CD8-positive, alpha-beta memory T cell (primary cell): ENCODE data around the gene NBR1. TPM values are rescaled to one million over a fixed set of nuclear protein-coding genes. Genes with fewer than 3 reads are reported as not detected.
"Not testable (repeated sequence)": the region's sequence is repeated elsewhere in the genome, so short reads cannot be mapped to it uniquely, and the experiment has no call there.

Source experiments
- CTCF ChIA-PET: fragments of 350-600 bp; sonication (Branson Sonifier 250); formaldehyde crosslinking; loops from one replicate; lab custom pipeline; 2021; ENCODE audit warnings: antibody characterized with exemption; lab: Charles Lee
- POLR2A ChIA-PET: fragments of 350-600 bp; sonication (Branson Sonifier 250); formaldehyde crosslinking; loops from one replicate; lab custom pipeline; 2021; ENCODE audit warnings: antibody characterized with exemption; lab: Charles Lee
- DNase-seq, 5 donors: peaks; one replicate each; pipeline versions ENCODE4 v3.0.0 to v3.0.0-alpha.2; 2020 to 2022; ENCODE audit warnings: mixed read lengths in 1 of 5
- H3K27ac ChIP-seq: one replicate; pipeline ENCODE4 v1.7.0; 2013; ENCODE audit warnings: low read depth, mild to moderate bottlenecking, low read length, moderate library complexity
- H3K27me3 ChIP-seq: 2 replicates; pipeline ENCODE4 v1.7.0; 2013; ENCODE audit warnings: low read length, mild to moderate bottlenecking; ENCODE audit not compliant: insufficient read depth, poor library complexity, severe bottlenecking
- H3K36me3 ChIP-seq: 2 replicates; pipeline ENCODE4 v1.7.0; 2013; ENCODE audit warnings: mild to moderate bottlenecking, low read length, moderate library complexity; ENCODE audit not compliant: insufficient read depth
- H3K4me1 ChIP-seq: 2 replicates; pipeline ENCODE4 v1.7.0; 2013; ENCODE audit warnings: mild to moderate bottlenecking, low read length, moderate library complexity; ENCODE audit not compliant: insufficient read depth
- H3K4me3 ChIP-seq: 2 replicates; pipeline ENCODE4 v1.7.0; 2013; ENCODE audit warnings: mild to moderate bottlenecking, low read length
- H3K9me3 ChIP-seq: 2 replicates; pipeline ENCODE4 v1.7.0; 2013; ENCODE audit warnings: mild to moderate bottlenecking, low read length
- H3K27ac Mint-ChIP-seq, 8 donors: one replicate each; pipeline ENCODE4 v1.8.0; 2020 to 2021; ENCODE audit warnings: mixed read lengths in 8 of 8, mild to moderate bottlenecking in 6 of 8, inconsistent platforms in 3 of 8, moderate library complexity in 3 of 8
- H3K27me3 Mint-ChIP-seq, 2 donors: one replicate each; pipeline ENCODE4 v1.8.0; 2020 to 2021; ENCODE audit warnings: mixed read lengths in 2 of 2, mild to moderate bottlenecking in 1 of 2, moderate library complexity in 1 of 2
- H3K36me3 Mint-ChIP-seq, 3 donors: one replicate each; pipeline ENCODE4 v1.8.0; 2020 to 2021; ENCODE audit warnings: mixed read lengths in 3 of 3, inconsistent platforms in 1 of 3, mild to moderate bottlenecking in 1 of 3
- H3K4me1 Mint-ChIP-seq, 3 donors: one replicate each; pipeline ENCODE4 v1.8.0; 2020 to 2021; ENCODE audit warnings: mixed read lengths in 3 of 3, inconsistent platforms in 1 of 3, mild to moderate bottlenecking in 1 of 3
- H3K4me3 Mint-ChIP-seq, 7 donors: one replicate each; pipeline ENCODE4 v1.8.0; 2020 to 2021; ENCODE audit warnings: mixed read lengths in 7 of 7, mild to moderate bottlenecking in 6 of 7, moderate library complexity in 4 of 7, inconsistent platforms in 2 of 7
- H3K9me3 Mint-ChIP-seq, 5 donors: one replicate each; pipeline ENCODE4 v1.8.0; 2020 to 2022; ENCODE audit warnings: mixed read lengths in 5 of 5, mild to moderate bottlenecking in 3 of 5, moderate library complexity in 2 of 5, inconsistent platforms in 1 of 5
- polyA plus RNA-seq: library from polyadenylated mRNA; unstranded; fragments of 300-500 nt; fragmentation: Illumina TruSeq; gene quantifications from one replicate; pipeline ENCODE4 v1.2.3, GENCODE V29; 2021
- total RNA-seq, 2 experiments: library from RNA; stranded (reverse); gene quantifications; one replicate each; pipeline ENCODE4 v1.2.3, GENCODE V29; 2021

Gene NBR1, protein sequence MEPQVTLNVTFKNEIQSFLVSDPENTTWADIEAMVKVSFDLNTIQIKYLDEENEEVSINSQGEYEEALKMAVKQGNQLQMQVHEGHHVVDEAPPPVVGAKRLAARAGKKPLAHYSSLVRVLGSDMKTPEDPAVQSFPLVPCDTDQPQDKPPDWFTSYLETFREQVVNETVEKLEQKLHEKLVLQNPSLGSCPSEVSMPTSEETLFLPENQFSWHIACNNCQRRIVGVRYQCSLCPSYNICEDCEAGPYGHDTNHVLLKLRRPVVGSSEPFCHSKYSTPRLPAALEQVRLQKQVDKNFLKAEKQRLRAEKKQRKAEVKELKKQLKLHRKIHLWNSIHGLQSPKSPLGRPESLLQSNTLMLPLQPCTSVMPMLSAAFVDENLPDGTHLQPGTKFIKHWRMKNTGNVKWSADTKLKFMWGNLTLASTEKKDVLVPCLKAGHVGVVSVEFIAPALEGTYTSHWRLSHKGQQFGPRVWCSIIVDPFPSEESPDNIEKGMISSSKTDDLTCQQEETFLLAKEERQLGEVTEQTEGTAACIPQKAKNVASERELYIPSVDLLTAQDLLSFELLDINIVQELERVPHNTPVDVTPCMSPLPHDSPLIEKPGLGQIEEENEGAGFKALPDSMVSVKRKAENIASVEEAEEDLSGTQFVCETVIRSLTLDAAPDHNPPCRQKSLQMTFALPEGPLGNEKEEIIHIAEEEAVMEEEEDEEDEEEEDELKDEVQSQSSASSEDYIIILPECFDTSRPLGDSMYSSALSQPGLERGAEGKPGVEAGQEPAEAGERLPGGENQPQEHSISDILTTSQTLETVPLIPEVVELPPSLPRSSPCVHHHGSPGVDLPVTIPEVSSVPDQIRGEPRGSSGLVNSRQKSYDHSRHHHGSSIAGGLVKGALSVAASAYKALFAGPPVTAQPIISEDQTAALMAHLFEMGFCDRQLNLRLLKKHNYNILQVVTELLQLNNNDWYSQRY
- total RNA-seq, result 10 to 100 TPM; 42.6 to 44.3 TPM
- polyA plus RNA-seq, result 81.4 TPM

DNA sequence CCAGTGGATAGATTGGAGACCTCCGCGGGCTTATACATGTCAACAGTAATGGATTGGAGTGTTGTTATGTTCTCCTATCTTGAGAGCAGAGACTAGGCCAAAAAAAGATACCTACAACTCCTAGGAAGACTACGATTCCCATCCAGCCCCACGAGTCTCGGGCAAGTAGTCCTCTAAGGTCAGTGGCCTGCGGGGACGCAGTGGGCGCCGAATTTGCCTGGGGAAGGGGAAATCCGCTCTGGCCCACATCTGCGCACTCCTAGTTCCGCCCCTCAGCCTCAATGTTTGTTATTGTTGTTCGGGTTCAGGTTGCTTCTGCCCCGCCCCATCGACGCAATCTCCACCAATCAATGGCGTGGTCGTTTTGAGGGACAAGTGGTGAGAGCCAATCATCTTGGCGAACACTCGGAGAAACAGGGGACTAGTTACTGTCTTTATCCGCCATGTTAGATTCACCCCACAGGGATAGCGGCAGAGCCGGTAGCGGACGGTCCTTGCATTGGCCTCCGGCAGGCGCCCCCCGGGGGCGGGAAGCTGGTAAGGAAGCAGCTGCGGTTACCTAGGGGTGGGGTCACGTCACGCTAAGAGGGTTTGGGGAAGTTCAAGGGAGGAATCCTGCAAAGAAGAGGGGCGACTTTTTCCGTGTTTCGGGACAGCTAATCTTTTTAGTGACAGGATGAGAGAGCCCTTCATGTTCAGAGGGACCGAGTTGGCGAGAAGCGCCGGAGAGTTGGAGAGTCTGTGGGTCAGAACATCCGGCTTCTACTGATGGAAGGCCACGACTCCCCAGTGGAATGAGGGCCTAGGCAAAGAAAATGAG is at the start of gene NBR1:
Gene NBR1 (plus strand): TSS at position 449 of the 820 bp plus-strand sequence. CDS start 4,586 bp downstream, outside the sequence.
- Histone ChIP-seq H3K4me1 (peaks cover 43% of the 10 kb centered on the region), H3K27ac (peak within 1 kb of the TSS; percentile 99), H3K4me3 (peak within 1 kb of the TSS; percentile 90), H3K9me3 (no peaks in the 10 kb centered on the region), H3K36me3 (no peaks in the 10 kb centered on the region), H3K27me3 (no peaks in the 10 kb centered on the region)
- Mint-ChIP-seq H3K27ac (no peak within 1 kb of the TSS), H3K36me3 (peaks cover 0 to 22% (median 3%) of the 10 kb centered on the region in 3 donors), H3K9me3 (no peaks in the 10 kb centered on the region), H3K4me1 (peaks cover 30 to 37% (median 34%) of the 10 kb centered on the region in 3 donors), H3K4me3 (no peak within 1 kb of the TSS), H3K27me3 (no peaks in the 10 kb centered on the region)
- ChIA-PET CTCF (interaction anchor here (1.0 to 1.8 kb wide), 4 partner anchors 139 to 173 kb away, joined by 3 to 6 read pairs (median 5); partner anchors contain the start of gene RPL27), POLR2A (interaction anchor here (0.6 to 1.8 kb wide), 11 partner anchors 41 to 313 kb away, joined by 3 to 15 read pairs (median 5); partner anchors contain the start of genes DHX8, RPL27 and TMEM106A)
- DNase-seq, result peak; percentile 87 to 98 (median 96)

DNA sequence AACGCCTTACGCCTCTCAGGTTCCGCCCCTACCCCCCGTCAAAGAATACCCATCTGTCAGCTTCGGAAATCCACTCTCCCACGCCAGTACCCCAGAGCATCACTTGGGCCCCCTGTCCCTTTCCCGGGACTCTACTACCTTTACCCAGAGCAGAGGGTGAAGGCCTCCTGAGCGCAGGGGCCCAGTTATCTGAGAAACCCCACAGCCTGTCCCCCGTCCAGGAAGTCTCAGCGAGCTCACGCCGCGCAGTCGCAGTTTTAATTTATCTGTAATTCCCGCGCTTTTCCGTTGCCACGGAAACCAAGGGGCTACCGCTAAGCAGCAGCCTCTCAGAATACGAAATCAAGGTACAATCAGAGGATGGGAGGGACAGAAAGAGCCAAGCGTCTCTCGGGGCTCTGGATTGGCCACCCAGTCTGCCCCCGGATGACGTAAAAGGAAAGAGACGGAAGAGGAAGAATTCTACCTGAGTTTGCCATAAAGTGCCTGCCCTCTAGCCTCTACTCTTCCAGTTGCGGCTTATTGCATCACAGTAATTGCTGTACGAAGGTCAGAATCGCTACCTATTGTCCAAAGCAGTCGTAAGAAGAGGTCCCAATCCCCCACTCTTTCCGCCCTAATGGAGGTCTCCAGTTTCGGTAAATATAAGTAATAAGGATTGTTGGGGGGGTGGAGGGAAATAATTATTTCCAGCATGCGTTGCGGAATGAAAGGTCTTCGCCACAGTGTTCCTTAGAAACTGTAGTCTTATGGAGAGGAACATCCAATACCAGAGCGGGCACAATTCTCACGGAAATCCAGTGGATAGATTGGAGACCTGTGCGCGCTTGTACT is 45.7 kb upstream of the NBR1 start, which contains the start of gene BRCA1:
Gene BRCA1 (minus strand): TSS at position 232 of the 834 bp plus-strand sequence. CDS start 1,268 bp downstream, outside the sequence.
- Mint-ChIP-seq H3K9me3 (no peaks in the 10 kb centered on the region), H3K27me3 (no peaks in the 10 kb centered on the region), H3K4me1 (peaks cover 23 to 38% (median 36%) of the 10 kb centered on the region in 3 donors), H3K4me3 (peak within 1 kb of the TSS; percentile 82 to 98 (median 95)), H3K36me3 (peaks cover 0 to 30% (median 5%) of the 10 kb centered on the region in 3 donors), H3K27ac (peak within 1 kb of the TSS; percentile 71 to 99 (median 96))
- Histone ChIP-seq H3K36me3 (no peaks in the 10 kb centered on the region), H3K9me3 (no peaks in the 10 kb centered on the region), H3K27ac (peak within 1 kb of the TSS; percentile 88), H3K4me3 (peak within 1 kb of the TSS; percentile 91), H3K4me1 (peaks cover 15% of the 10 kb centered on the region), H3K27me3 (no peaks in the 10 kb centered on the region)
- POLR2A ChIA-PET, result interaction anchor here (1.2 to 1.5 kb wide), 3 partner anchors 44 to 235 kb away, joined by 3 to 5 read pairs (median 4); no protein-coding TSS in a partner anchor
- CTCF ChIA-PET, result interaction anchor here (0.7 to 1.4 kb wide), 2 partner anchors 127 to 190 kb away, joined by 3 read pairs; partner anchors contain the start of gene RPL27
- DNase-seq, result peak; percentile 84 to 97 (median 96)

DNA sequence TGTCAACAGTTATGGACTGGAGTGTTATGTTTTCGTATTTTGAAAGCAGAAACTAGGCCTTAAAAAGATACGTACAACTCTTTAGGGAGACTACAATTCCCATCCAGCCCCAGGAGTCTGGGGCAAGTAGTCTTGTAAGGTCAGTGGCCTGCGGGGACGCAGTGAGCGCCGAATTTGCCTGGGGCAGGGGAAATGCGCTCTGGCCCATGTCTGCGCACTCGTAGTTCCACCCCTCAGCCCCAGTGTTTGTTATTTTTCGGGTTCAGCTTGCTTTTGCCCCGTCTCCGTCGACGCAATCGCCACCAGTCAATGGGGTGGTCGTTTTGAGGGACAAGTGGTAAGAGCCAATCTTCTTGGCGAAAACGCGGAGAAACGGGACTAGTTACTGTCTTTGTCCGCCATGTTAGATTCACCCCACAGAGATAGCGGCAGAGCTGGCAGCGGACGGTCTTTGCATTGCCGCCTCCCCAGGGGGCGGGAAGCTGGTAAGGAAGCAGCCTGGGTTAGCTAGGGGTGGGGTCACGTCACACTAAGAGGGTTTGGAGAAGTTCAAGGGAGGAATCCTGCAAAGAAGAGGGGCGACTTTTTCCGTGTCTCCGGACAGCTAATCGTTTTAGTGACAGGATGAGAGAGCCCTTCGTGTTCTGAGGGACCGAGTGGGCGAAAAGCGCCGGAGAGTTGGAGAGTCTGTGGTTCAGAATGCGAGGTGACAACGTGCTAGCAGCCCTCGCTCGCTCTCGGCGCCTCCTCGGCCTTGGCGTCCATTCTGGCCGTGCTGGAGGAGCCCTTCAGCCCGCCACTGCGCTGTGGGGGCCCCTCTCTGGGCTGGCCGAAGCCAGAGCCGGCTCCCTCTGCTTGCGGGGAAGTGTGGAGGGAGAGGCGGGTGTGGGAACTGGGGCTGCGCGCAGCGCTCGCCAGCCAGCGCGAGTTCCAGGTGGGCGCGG is 44.8 kb upstream of the NBR1 start:
- CTCF ChIA-PET, result interaction anchor here (1.3 kb wide), 1 partner anchor 105 kb away, joined by 3 read pairs; no protein-coding TSS in a partner anchor
- peaks cover 4% of the 10 kb centered on the region for H3K36me3 ChIP-seq
- H3K36me3 Mint-ChIP-seq, result peaks cover 0 to 30% (median 5%) of the 10 kb centered on the region in 3 donors

DNA sequence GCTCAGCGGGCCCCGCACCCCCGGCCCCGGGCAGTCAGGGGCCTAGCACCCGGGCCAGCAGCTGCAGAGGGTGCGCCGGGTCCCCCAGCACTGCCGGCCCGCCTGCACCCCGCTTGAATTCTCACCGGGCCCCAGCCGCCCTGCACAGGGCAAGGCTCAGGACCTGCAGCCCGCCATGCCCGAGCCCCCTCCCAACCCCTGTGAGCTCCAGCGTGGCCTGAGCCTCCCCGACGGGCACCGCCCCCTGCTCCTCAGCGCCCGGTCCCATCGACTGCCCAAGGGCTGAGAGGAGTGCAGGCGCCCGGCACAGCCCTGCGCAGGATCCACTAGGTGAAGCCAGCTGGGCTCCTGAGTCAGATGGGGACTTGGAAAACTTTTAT is 44.1 kb upstream of the NBR1 start:
- ChIA-PET CTCF (interaction anchor here (1.3 kb wide), 1 partner anchor 106 kb away, joined by 3 read pairs; no protein-coding TSS in a partner anchor), POLR2A (no interaction called here)
- peaks cover 15% of the 10 kb centered on the region for H3K4me1 ChIP-seq
- Mint-ChIP-seq H3K27ac (peak overlapping the region in 2 of 8 donors; percentile 43 to 77), H3K36me3 (peaks cover 0 to 30% (median 5%) of the 10 kb centered on the region in 3 donors), H3K27me3 (no peaks in the 10 kb centered on the region), H3K4me1 (peaks cover 23 to 42% (median 41%) of the 10 kb centered on the region in 3 donors), H3K9me3 (no peaks in the 10 kb centered on the region), H3K4me3 (peak overlapping the region in 6 of 7 donors; percentile 57 to 72 (median 68))
- DNase-seq, result no peak
- H3K36me3 ChIP-seq, result peaks cover 4% of the 10 kb centered on the region
- no peak overlapping the region for H3K4me3 ChIP-seq
- no peaks in the 10 kb centered on the region for H3K27me3 ChIP-seq
- H3K9me3 ChIP-seq, result no peaks in the 10 kb centered on the region
- no peak overlapping the region for H3K27ac ChIP-seq

More for the DNA sequence above, 44.8 kb upstream of the NBR1 start:
- peak in 1 of 5 donors; percentile 52 for DNase-seq
- Histone ChIP-seq H3K9me3 (no peaks in the 10 kb centered on the region), H3K27ac (peak overlapping the region; percentile 88), H3K4me3 (peak overlapping the region; percentile 91), H3K4me1 (peaks cover 15% of the 10 kb centered on the region), H3K27me3 (no peaks in the 10 kb centered on the region)
- POLR2A ChIA-PET, result interaction anchor here (1.3 kb wide), 1 partner anchor 234 kb away, joined by 5 read pairs; no protein-coding TSS in a partner anchor
- no peaks in the 10 kb centered on the region for H3K27me3 Mint-ChIP-seq
- peak overlapping the region; percentile 71 to 99 (median 96) for H3K27ac Mint-ChIP-seq
- no peaks in the 10 kb centered on the region for H3K9me3 Mint-ChIP-seq
- peaks cover 23 to 42% (median 41%) of the 10 kb centered on the region in 3 donors for H3K4me1 Mint-ChIP-seq
- H3K4me3 Mint-ChIP-seq, result peak overlapping the region; percentile 82 to 98 (median 95)

DNA sequence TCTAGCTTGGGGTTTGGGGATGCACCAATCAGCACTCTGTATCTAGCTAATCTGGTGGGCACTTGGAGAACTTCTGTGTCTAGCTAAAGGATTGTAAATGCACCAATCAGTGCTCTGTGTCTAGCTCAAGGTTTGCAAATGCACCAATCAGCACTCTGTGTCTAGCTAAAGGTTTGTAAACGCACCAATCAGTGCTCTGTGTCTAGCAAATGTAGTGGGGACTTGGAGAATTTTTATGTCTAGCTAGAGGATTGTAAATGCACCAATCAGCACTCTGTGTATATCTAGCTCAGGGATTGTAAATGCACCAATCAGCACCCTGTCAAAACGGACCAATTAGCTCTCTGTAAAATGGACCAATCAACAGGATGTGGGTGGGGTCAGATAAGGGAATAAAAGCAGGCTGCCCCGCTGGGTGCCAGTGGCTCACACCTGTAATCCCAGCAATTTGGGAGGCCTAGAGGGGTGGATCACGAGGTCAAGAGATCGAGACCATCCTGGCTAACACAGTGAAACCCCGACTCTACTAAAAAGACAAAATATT is 43.6 kb upstream of the NBR1 start:
- H3K4me1 Mint-ChIP-seq, result peaks cover 23 to 42% (median 41%) of the 10 kb centered on the region in 3 donors
- H3K27ac ChIP-seq, DNase-seq, H3K27me3 Mint-ChIP-seq, H3K27me3 ChIP-seq, H3K36me3 ChIP-seq, H3K9me3 Mint-ChIP-seq, H3K9me3 ChIP-seq, H3K4me3 ChIP-seq, POLR2A ChIA-PET: not testable (repeated sequence)
- peaks cover 15% of the 10 kb centered on the region for H3K4me1 ChIP-seq
- peak overlapping the region; percentile 57 to 72 (median 69) for H3K4me3 Mint-ChIP-seq
- H3K27ac Mint-ChIP-seq, result peak overlapping the region in 5 of 8 donors; percentile 43 to 77 (median 69)
- peaks cover 0 to 35% (median 5%) of the 10 kb centered on the region in 3 donors for H3K36me3 Mint-ChIP-seq
- CTCF ChIA-PET, result interaction anchor here (1.3 kb wide), 1 partner anchor 106 kb away, joined by 3 read pairs; no protein-coding TSS in a partner anchor
